Body of pancreas (tissue), 4 donors: ENCODE results near the gene AGRN.

Experiments
- POLR2A ChIP-seq, 3 donors: fragments of 450-650 bp; IDR thresholded peaks; one replicate each; pipeline ENCODE4 v1.6.1; 2016; ENCODE audit warnings: antibody characterized with exemption in 3 of 3, mild to moderate bottlenecking in 2 of 3
- TF ChIP-seq, protein P1 (sequence below), 7 experiments: fragments of 450-650 bp in 4 of 7; fragments of 200-600 bp in 3 of 7; sonication (generic) in 3 of 7; IDR thresholded peaks; one replicate each; pipeline ENCODE4 v1.5.1; 2016 to 2019; ENCODE audit warnings: antibody characterized with exemption in 7 of 7

DNA sequence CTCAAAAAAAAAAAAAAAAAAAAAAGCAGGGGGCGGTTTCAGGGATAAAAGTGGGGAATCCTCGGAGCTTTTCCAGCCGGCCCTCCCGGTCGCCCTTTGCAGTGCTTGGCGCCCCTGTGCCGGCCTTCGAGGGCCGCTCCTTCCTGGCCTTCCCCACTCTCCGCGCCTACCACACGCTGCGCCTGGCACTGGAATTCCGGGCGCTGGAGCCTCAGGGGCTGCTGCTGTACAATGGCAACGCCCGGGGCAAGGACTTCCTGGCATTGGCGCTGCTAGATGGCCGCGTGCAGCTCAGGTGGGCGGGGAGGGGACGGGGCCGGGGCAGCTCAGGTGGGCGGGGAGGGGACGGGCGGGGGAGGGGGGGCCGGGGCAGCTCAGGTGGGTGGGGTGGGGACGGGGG is 28.8 kb downstream of the AGRN start:
- TF ChIP-seq POLR2A (IDR thresholded peaks at IDR 0.05): no peak
- TF ChIP-seq, protein P1, sequence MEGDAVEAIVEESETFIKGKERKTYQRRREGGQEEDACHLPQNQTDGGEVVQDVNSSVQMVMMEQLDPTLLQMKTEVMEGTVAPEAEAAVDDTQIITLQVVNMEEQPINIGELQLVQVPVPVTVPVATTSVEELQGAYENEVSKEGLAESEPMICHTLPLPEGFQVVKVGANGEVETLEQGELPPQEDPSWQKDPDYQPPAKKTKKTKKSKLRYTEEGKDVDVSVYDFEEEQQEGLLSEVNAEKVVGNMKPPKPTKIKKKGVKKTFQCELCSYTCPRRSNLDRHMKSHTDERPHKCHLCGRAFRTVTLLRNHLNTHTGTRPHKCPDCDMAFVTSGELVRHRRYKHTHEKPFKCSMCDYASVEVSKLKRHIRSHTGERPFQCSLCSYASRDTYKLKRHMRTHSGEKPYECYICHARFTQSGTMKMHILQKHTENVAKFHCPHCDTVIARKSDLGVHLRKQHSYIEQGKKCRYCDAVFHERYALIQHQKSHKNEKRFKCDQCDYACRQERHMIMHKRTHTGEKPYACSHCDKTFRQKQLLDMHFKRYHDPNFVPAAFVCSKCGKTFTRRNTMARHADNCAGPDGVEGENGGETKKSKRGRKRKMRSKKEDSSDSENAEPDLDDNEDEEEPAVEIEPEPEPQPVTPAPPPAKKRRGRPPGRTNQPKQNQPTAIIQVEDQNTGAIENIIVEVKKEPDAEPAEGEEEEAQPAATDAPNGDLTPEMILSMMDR (IDR thresholded peaks at IDR 0.05): no peak
